Mucosa of descending colon (tissue), 3 donors: ENCODE results near the gene PEPD. TPM values are rescaled to one million over a fixed set of nuclear protein-coding genes. Genes with fewer than 3 reads are reported as not detected.

Source experiments
- ATAC-seq: fragments of 200-7000 bp; cut with Tn5 transposase; one replicate; pipeline ENCODE4 v1.9.1; 2020; ENCODE audit warnings: mild to moderate bottlenecking, moderate library complexity
- DNase-seq, 3 donors: peaks; one replicate each; pipeline ENCODE4 v3.0.0-alpha.2; 2020
- H3K36me3 ChIP-seq: fragments of 200-600 bp; one replicate; pipeline ENCODE4 v1.8.0; 2021; ENCODE audit warnings: low read depth, mild to moderate bottlenecking
- H3K4me1 ChIP-seq: fragments of 200-600 bp; one replicate; pipeline ENCODE4 v1.8.0; 2021; ENCODE audit warnings: low read depth, mild to moderate bottlenecking
- H3K4me3 ChIP-seq: fragments of 200-600 bp; one replicate; pipeline ENCODE4 v1.8.0; 2021; ENCODE audit warnings: mild to moderate bottlenecking
- H3K9me3 ChIP-seq: fragments of 200-600 bp; one replicate; pipeline ENCODE4 v1.8.0; 2021; ENCODE audit warnings: mild to moderate bottlenecking
- CTCF ChIP-seq: fragments of 200-600 bp; IDR thresholded peaks from one replicate; pipeline ENCODE4 v1.8.0; 2022; ENCODE audit warnings: antibody characterized with exemption, mild to moderate bottlenecking
- intact Hi-C, 2 donors: fragments of 100-400 bp; cut with DNase I in 1 of 2; cut with micrococcal nuclease in 1 of 2; formaldehyde crosslinking; loops; one replicate each; pipeline versions ENCODE4 v1.11.0 to v1.11.1; 2022; cut with DNase I, micrococcal nuclease
- total RNA-seq, 3 donors: library from RNA; stranded (reverse); fragmentation: NEBNext Ultra II Directional in 2 of 3; extraction: Animal tissue kit (Norgen Biotek cat#: 25700) in 2 of 3; gene quantifications; one replicate each; pipeline versions ENCODE4 v1.2.1 to v1.2.4, GENCODE V29; 2021 to 2023
- donor health status: DM: no; HTN: no; CAD: no; lungs with moderate emphysema.
- donor health status: DM: no; HTN: no; CAD: no.
- donor health status: DM: no; HTN: yes; CAD: no.

The PEPD gene
- total RNA-seq, 3 donors from 2014 or later = 40.4 to 91.5 (median 79.1) TPM

GRCh38 chr19:33515921-33516320 lies 5.7 kb downstream of the PEPD start:
- H3K36me3 ChIP-seq = no peaks in the 10 kb centered on the region
- TF ChIP-seq CTCF = no peak
- ATAC-seq (no peak), DNase-seq (no peak)
- intact Hi-C loops = no loop called here
- no peaks in the 10 kb centered on the region for H3K9me3 ChIP-seq
- peaks cover 10% of the 10 kb centered on the region for H3K4me1 ChIP-seq
- H3K4me3 ChIP-seq = no peak overlapping the region

- Histone ChIP-seq H3K9me3 (no peaks in the 10 kb centered on the region), H3K4me1 (peaks cover 1% of the 10 kb centered on the region), H3K36me3 (no peaks in the 10 kb centered on the region), H3K4me3 (no peak overlapping the region)
- TF ChIP-seq CTCF = no peak
- peak; percentile 35 to 64 (median 40) for DNase-seq
- peak; percentile 69 for ATAC-seq
- intact Hi-C loops = no loop called here
Measured at GRCh38 chr19:33514885-33515551, 6.6 kb downstream of the PEPD start.

DNA sequence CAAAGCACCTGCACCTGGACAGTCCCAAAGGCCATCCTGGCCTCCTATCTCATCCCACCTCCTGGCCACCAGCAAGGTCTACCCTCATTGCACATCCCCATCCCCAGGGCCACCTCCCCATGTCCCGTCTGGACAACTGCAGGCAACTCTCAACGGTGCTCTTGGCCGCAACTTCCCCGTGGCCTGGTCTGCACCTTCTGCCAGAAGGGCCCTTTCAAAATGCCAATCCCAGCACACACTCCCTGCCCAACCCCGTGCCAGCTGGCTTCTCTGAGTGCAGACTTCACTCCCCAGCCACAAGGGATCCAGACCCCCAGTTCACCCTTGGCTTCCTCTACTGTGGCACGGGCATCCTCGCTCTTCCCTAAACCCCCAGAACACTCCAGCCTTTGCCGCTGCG lies 8.2 kb downstream of the PEPD start:
- Histone ChIP-seq H3K36me3 (no peaks in the 10 kb centered on the region), H3K4me1 (no peaks in the 10 kb centered on the region), H3K9me3 (no peaks in the 10 kb centered on the region), H3K4me3 (no peak overlapping the region)
- DNase-seq (no peak), ATAC-seq (no peak)
- intact Hi-C loops = no loop called here
- no peak for TF ChIP-seq CTCF

DNA sequence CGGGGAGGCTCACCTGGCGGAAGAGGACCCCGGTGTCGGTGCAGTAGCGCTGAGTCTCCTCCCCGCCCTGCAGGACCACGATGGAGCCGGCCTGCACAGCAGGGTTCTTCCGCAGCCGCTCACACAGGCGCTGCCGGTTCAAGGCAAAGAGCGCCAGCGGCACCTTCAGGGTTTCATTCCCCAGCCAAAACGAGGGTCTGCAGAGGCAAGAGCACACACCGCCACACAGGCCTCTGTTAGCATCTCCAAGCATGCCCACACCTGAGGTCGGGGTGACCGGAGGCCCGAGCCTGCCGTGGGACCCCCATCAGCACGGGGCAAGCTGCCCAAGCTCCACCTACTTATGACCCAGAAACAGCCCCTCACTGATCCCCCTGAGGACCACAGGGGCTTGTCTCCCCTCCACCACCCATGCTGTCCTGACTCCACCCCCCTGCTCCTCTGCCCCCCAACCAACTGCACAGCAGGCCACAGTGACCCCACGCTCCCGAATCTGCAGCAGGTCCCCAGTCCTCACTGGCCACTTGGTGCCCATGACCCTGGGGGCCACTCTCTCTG lies 8.9 kb downstream of the PEPD start:
- DNase-seq = no peak
- ATAC-seq = no peak
- no peak for TF ChIP-seq CTCF
- Histone ChIP-seq H3K4me3 (no peak overlapping the region), H3K9me3 (no peaks in the 10 kb centered on the region), H3K36me3 (no peaks in the 10 kb centered on the region), H3K4me1 (no peaks in the 10 kb centered on the region)
- intact Hi-C loops = no loop called here

DNA sequence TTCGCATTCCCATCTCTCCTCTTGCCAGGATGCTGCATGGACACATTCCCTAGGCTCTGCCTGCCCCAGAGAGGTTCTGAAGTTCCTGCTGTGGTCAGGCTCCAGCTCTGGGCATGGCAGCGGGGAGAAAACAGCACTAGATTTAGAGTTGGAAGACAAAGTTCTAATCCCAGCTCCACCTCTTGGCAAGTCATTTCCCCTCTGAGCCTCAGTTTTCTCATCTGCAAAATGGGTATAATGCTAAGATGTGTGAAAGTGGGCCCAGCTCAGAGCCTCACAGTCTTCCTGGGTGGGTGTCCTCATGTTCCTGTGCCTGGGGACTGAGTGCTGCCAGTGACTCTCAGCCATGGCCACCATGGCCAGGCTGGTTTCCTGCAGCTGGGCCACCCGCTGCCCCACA lies 9.6 kb downstream of the PEPD start:
- no peaks in the 10 kb centered on the region for H3K36me3 ChIP-seq
- no peak overlapping the region for H3K4me3 ChIP-seq
- no peak for DNase-seq
- H3K9me3 ChIP-seq = no peaks in the 10 kb centered on the region
- TF ChIP-seq CTCF = no peak
- no peak for ATAC-seq
- intact Hi-C loops = no loop called here
- H3K4me1 ChIP-seq = no peaks in the 10 kb centered on the region
